Measurements from ENCODE around the gene ITGAX.

Gene ITGAX

GRCh38 chr16:31361201-31362110, 6.5 kb downstream of the ITGAX start:
- H3K9me3 ChIP-seq (ENCODE audit: insufficient read depth, low read depth, low read length): peaks cover 2% of the 10 kb centered on the region
- no peak overlapping the region for H3K9ac ChIP-seq (ENCODE audit: low read length)
- DNase-seq: no peak
- WGBS (ENCODE audit: extremely low coverage, insufficient coverage, insufficient read length): no CpG with 5 or more reads among the region's 28 CpGs
- H3K4me1 ChIP-seq (ENCODE audit: control insufficient read depth in 1 of 2, insufficient read depth in 2 of 2, low read length in 2 of 2): no peaks in the 10 kb centered on the region
- no peak overlapping the region for H3K4ac ChIP-seq (ENCODE audit: low read depth, low read length)
- H3K4me3 ChIP-seq (ENCODE audit: low read depth, low read length): no peak overlapping the region
- H3K27me3 ChIP-seq (ENCODE audit: insufficient read depth, low read length): no peaks in the 10 kb centered on the region
- no peak overlapping the region for H2AK5ac ChIP-seq (ENCODE audit: low read length)
- no peak overlapping the region for H4K8ac ChIP-seq (ENCODE audit: low read depth, low read length)
- H3K18ac ChIP-seq (ENCODE audit: low read length): no peak overlapping the region
- H2BK5ac ChIP-seq (ENCODE audit: low read depth, low read length, poor library complexity): no peak overlapping the region
- H3K36me3 ChIP-seq (ENCODE audit: control insufficient read depth in 1 of 2, insufficient read depth in 2 of 2, low read length in 2 of 2): no peaks in the 10 kb centered on the region
- no peak overlapping the region for H2BK120ac ChIP-seq (ENCODE audit: insufficient read depth, low read length, poor library complexity)
- H3K23ac ChIP-seq (ENCODE audit: low read length): no peak overlapping the region
- H3K79me1 ChIP-seq (ENCODE audit: low read length): no peaks in the 10 kb centered on the region
- no peak overlapping the region for H4K12ac ChIP-seq (ENCODE audit: low read depth, low read length)
- no peak overlapping the region for H2BK12ac ChIP-seq (ENCODE audit: low read length)
- H3K4me2 ChIP-seq (ENCODE audit: low read length): no peak overlapping the region
- H3K79me2 ChIP-seq (ENCODE audit: control insufficient read depth, insufficient read depth, low read length, poor library complexity): no peaks in the 10 kb centered on the region
- no peak overlapping the region for H4K91ac ChIP-seq (ENCODE audit: low read depth, low read length)
- no peak overlapping the region for H3K14ac ChIP-seq (ENCODE audit: low read length)
- no peak overlapping the region for H3K27ac ChIP-seq (ENCODE audit: low read depth, low read length)
- no peak overlapping the region for H2AFZ ChIP-seq (ENCODE audit: insufficient read depth, low read length, poor library complexity)

GRCh38 chr16:31362476-31363405, 7.8 kb downstream of the ITGAX start:
- no peak overlapping the region for H3K9ac ChIP-seq (ENCODE audit: low read length)
- H3K4me3 ChIP-seq (ENCODE audit: low read depth, low read length): no peak overlapping the region
- no peak overlapping the region for H3K4ac ChIP-seq (ENCODE audit: low read depth, low read length)
- H2BK120ac ChIP-seq (ENCODE audit: insufficient read depth, low read length, poor library complexity): no peak overlapping the region
- H2AFZ ChIP-seq (ENCODE audit: insufficient read depth, low read length, poor library complexity): no peak overlapping the region
- H3K27ac ChIP-seq (ENCODE audit: low read depth, low read length): no peak overlapping the region
- H4K12ac ChIP-seq (ENCODE audit: low read depth, low read length): no peak overlapping the region
- no peak overlapping the region for H3K18ac ChIP-seq (ENCODE audit: low read length)
- no peak overlapping the region for H3K14ac ChIP-seq (ENCODE audit: low read length)
- no peak overlapping the region for H2BK5ac ChIP-seq (ENCODE audit: low read depth, low read length, poor library complexity)
- H2AK5ac ChIP-seq (ENCODE audit: low read length): no peak overlapping the region
- H3K79me2 ChIP-seq (ENCODE audit: control insufficient read depth, insufficient read depth, low read length, poor library complexity): no peaks in the 10 kb centered on the region
- no peaks in the 10 kb centered on the region for H3K4me1 ChIP-seq (ENCODE audit: control insufficient read depth in 1 of 2, insufficient read depth in 2 of 2, low read length in 2 of 2)
- no peak overlapping the region for H2BK12ac ChIP-seq (ENCODE audit: low read length)
- H3K23ac ChIP-seq (ENCODE audit: low read length): no peak overlapping the region
- H3K4me2 ChIP-seq (ENCODE audit: low read length): no peak overlapping the region
- no CpG with 5 or more reads among the region's 26 CpGs for WGBS (ENCODE audit: extremely low coverage, insufficient coverage, insufficient read length)
- no peaks in the 10 kb centered on the region for H3K27me3 ChIP-seq (ENCODE audit: insufficient read depth, low read length)
- H3K79me1 ChIP-seq (ENCODE audit: low read length): no peaks in the 10 kb centered on the region
- H3K9me3 ChIP-seq (ENCODE audit: insufficient read depth, low read depth, low read length): no peaks in the 10 kb centered on the region
- no peak overlapping the region for H4K8ac ChIP-seq (ENCODE audit: low read depth, low read length)
- no peak overlapping the region for H4K91ac ChIP-seq (ENCODE audit: low read depth, low read length)
- no peak for DNase-seq
- no peaks in the 10 kb centered on the region for H3K36me3 ChIP-seq (ENCODE audit: control insufficient read depth in 1 of 2, insufficient read depth in 2 of 2, low read length in 2 of 2)

GRCh38 chr16:31363721-31364120, 8.7 kb downstream of the ITGAX start:
- H2BK120ac ChIP-seq (ENCODE audit: insufficient read depth, low read length, poor library complexity): no peak overlapping the region
- H2AK5ac ChIP-seq (ENCODE audit: low read length): no peak overlapping the region
- H3K4me2 ChIP-seq (ENCODE audit: low read length): no peak overlapping the region
- no peaks in the 10 kb centered on the region for H3K79me2 ChIP-seq (ENCODE audit: control insufficient read depth, insufficient read depth, low read length, poor library complexity)
- no peak overlapping the region for H2BK5ac ChIP-seq (ENCODE audit: low read depth, low read length, poor library complexity)
- H3K79me1 ChIP-seq (ENCODE audit: low read length): no peaks in the 10 kb centered on the region
- H3K9ac ChIP-seq (ENCODE audit: low read length): no peak overlapping the region
- DNase-seq: no peak
- H2BK12ac ChIP-seq (ENCODE audit: low read length): no peak overlapping the region
- no CpG with 5 or more reads among the region's 8 CpGs for WGBS (ENCODE audit: extremely low coverage, insufficient coverage, insufficient read length)
- H4K91ac ChIP-seq (ENCODE audit: low read depth, low read length): no peak overlapping the region
- H3K36me3 ChIP-seq (ENCODE audit: control insufficient read depth in 1 of 2, insufficient read depth in 2 of 2, low read length in 2 of 2): no peaks in the 10 kb centered on the region
- no peak overlapping the region for H3K14ac ChIP-seq (ENCODE audit: low read length)
- H3K9me3 ChIP-seq (ENCODE audit: insufficient read depth, low read depth, low read length): no peaks in the 10 kb centered on the region
- H3K4me3 ChIP-seq (ENCODE audit: low read depth, low read length): no peak overlapping the region
- no peak overlapping the region for H4K12ac ChIP-seq (ENCODE audit: low read depth, low read length)
- no peaks in the 10 kb centered on the region for H3K4me1 ChIP-seq (ENCODE audit: control insufficient read depth in 1 of 2, insufficient read depth in 2 of 2, low read length in 2 of 2)
- no peak overlapping the region for H2AFZ ChIP-seq (ENCODE audit: insufficient read depth, low read length, poor library complexity)
- no peak overlapping the region for H3K4ac ChIP-seq (ENCODE audit: low read depth, low read length)
- no peak overlapping the region for H4K8ac ChIP-seq (ENCODE audit: low read depth, low read length)
- H3K27ac ChIP-seq (ENCODE audit: low read depth, low read length): no peak overlapping the region
- no peak overlapping the region for H3K23ac ChIP-seq (ENCODE audit: low read length)
- H3K18ac ChIP-seq (ENCODE audit: low read length): no peak overlapping the region
- no peaks in the 10 kb centered on the region for H3K27me3 ChIP-seq (ENCODE audit: insufficient read depth, low read length)

- Histone ChIP-seq H3K27ac (ENCODE audit: low read depth, low read length) (no peak overlapping the region), H4K8ac (ENCODE audit: low read depth, low read length) (no peak overlapping the region), H3K4ac (ENCODE audit: low read depth, low read length) (no peak overlapping the region), H2AK5ac (ENCODE audit: low read length) (no peak overlapping the region), H3K9ac (ENCODE audit: low read length) (no peak overlapping the region), H3K79me1 (ENCODE audit: low read length) (no peaks in the 10 kb centered on the region), H3K23ac (ENCODE audit: low read length) (no peak overlapping the region), H4K12ac (ENCODE audit: low read depth, low read length) (no peak overlapping the region), H3K36me3 (ENCODE audit: control insufficient read depth in 1 of 2, insufficient read depth in 2 of 2, low read length in 2 of 2) (no peaks in the 10 kb centered on the region), H3K79me2 (ENCODE audit: control insufficient read depth, insufficient read depth, low read length, poor library complexity) (no peaks in the 10 kb centered on the region), H2BK5ac (ENCODE audit: low read depth, low read length, poor library complexity) (no peak overlapping the region), H2BK12ac (ENCODE audit: low read length) (no peak overlapping the region), H3K4me1 (ENCODE audit: control insufficient read depth in 1 of 2, insufficient read depth in 2 of 2, low read length in 2 of 2) (no peaks in the 10 kb centered on the region), H2BK120ac (ENCODE audit: insufficient read depth, low read length, poor library complexity) (no peak overlapping the region), H3K27me3 (ENCODE audit: insufficient read depth, low read length) (no peaks in the 10 kb centered on the region), H4K91ac (ENCODE audit: low read depth, low read length) (no peak overlapping the region), H3K9me3 (ENCODE audit: insufficient read depth, low read depth, low read length) (peaks cover 2% of the 10 kb centered on the region), H3K14ac (ENCODE audit: low read length) (no peak overlapping the region), H3K4me3 (ENCODE audit: low read depth, low read length) (no peak overlapping the region), H3K4me2 (ENCODE audit: low read length) (no peak overlapping the region), H2AFZ (ENCODE audit: insufficient read depth, low read length, poor library complexity) (no peak overlapping the region), H3K18ac (ENCODE audit: low read length) (no peak overlapping the region)
- WGBS (ENCODE audit: extremely low coverage, insufficient coverage, insufficient read length): no CpG with 5 or more reads among the region's 6 CpGs
- DNase-seq: no peak
Measured at GRCh38 chr16:31364421-31364820, 9.4 kb downstream of the ITGAX start.

Measured in trophoblast cell (in vitro differentiated cells and primary cell).